Measurements from ENCODE around the gene ALDH1L1.
"Not testable (repeated sequence)": the region's sequence is repeated elsewhere in the genome, so short reads cannot be mapped to it uniquely, and the experiment has no call there.

ALDH1L1 gene

DNA sequence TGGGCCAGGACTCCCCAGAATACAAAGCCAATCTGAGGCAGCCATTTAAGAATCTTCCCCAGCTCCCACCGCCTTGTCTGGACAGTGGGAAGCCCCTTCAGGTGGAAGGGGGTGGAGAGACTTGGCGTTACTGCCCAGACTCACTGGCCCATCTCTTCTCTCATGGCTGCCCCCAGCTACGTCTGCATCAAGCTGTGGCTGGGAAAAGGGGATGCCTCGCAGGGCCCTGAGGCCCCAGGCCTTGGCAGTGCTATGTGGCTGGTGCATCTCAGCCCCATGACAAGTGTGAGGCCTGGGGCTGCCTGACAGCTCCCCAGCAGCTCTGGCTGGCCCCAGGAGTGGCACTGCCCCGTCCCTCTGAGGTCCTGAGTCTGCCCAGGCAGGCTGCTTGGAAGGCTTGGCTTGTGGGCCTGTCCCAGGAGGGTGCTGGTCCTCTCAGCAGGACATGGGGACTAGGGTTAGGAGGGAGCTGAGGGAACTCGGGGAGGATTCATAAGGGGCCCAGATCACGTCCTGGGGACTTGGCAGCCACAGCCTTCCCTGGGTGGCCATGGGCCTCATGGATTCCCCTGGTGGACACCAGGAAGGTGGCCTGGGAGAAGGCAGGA is 76.3 kb downstream of the ALDH1L1 start:
- DNase-seq = no peak

DNA sequence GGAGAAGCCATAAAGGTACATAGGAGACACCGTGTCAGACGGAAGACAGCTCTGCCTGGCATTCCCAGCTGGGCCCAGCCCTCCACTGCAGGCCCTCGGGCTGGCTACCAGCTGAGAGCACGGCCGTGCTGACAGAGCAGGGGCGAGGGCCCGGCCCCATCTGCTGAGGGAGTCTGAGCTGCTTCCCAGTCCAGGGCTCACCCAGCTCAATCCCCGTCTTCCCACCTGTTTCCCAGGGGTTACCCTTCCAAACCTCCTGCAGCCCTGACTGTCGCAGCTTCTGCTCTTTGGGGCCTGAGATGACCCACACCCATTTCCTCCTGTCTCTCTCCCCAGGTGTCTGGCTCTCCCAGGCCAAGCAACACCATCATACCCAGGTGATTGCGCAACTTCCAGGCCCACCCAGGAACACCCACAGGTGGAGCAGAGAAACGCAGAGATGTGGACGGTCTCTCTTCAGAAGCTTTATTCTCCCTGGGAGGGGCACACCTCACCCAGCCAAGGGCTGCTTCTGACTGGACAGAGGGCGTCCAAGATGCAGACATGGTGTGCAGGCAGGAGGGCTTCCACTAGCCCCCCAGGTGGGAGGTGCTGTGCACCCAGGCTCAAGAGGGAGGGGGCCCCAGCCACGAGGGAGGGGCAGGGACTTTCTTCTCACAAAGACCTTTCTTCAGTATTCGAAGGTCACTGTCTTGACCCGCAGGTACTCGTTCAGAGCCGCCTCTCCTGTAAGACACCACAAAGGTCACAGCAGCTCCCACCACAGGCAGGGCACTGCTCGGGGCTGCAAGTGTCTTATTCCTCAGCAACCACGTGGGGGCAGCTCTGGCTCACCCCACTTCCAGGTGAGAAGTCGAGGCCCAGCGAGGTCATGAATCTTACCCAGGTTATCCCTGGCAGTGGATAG is 77.0 kb downstream of the ALDH1L1 start:
- no peak for DNase-seq

DNA sequence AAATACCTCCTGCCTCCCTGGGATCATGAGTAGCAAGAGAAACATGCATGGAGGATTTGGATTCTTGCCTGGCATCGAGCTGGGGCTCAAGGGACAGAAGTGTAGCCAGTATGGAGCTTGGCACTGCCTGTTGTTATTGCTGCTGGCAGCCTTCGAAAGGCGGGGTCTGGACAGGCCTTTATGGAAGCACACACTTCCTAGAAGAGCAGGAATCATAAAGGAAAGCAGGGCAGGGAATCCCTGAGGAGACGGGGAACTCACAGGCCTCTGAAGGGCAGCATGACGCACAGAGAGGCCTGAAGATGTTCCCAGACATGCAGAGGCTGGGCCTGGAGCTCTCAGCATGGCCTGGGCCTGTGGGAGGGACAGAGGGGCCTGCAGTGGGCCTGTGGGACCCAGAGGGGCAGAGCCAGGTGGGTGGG is 77.8 kb downstream of the ALDH1L1 start:
- DNase-seq = no peak

DNA sequence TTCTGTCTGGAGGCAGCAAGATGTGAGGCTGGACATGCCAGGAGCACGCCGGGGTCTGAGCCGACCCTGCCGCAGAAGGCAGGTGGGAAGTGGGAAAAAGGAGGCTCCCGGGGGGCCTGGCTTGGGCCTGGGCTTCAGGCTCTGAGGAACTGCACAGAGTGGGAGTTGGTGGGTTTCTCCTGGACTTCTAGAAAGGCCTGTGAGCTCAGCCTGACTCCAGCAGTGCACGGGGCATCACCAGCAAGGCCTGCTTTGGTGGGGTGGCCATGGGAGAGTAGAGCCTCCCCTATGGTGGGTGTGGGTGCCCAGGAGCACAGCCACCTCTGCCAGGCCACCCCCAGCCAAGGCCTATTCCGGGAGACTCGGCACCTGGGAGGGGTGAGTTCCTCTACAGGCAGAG is 78.4 kb downstream of the ALDH1L1 start:
- no peak for DNase-seq

DNA sequence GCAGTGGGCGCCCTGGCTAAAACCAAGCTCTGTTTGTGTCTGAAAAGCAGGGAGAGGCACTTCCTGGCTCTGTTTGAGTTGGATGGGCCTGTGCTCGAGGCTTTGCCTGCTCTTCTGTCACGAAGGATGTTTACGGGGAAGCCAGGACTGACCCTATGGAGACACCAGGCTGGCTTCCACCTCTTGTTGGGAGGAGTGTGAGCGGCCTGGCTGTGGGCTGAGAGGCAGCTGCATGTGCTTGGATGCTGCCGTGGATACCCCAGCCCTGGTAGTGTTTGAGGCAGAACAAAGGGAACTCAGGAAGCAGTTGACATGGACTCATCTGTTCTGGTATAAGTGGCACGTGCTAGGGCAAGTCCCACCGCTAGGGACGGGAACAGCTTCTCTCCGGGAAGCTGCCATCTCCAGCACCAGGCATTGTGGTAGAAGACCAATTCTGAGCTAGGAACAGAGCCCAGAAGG is 78.8 kb downstream of the ALDH1L1 start:
- DNase-seq = no peak

DNA sequence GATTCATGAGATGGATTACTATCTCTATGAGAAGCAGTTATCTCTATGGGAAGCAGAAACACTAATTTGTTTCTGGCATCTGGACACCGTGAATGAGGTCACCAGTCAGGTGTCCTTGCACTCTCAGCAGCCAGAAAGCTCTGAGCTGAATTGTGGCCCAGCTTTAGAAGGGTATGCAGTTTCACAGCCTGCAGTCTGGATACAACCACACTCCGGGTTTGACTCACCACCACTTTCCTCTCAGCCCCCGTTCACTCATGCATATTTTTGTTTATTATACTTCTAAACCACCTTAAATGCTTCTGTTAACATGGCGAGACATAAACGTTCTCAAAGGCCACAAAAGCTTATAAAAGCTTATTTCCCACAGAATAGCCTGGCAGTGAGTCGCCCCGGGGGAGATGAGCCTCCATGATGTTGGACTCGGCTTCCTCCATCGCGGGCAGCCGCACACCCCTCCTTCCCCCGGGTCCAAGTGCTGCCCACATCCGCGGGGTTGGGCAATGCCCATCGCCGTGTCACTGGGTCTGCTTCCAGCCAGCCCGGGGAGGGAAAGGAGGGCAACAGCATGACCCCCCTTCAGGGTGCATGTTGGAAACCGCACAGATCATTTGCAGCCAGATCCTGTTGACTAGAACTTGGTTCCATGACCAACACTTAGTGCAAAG is 79.6 kb downstream of the ALDH1L1 start:
- no peak for DNase-seq

DNA sequence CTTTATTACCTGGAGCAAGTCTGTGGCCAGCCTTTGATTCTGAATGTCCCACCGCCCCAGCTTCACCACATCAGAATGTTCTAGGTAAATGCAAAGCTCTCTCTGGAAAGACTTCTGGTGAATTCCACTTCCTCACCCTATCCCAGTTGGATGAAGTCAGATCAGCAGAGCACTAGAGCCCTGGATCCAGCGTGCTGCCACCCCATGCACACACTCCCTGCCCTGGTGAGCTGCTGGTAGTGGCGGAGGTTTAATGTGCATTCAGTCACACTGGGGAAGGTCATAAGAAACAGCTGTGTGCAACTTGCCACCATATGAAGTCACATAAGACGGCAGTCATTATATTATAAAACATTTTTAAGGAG is 80.1 kb downstream of the ALDH1L1 start:
- no peak for DNase-seq

DNA sequence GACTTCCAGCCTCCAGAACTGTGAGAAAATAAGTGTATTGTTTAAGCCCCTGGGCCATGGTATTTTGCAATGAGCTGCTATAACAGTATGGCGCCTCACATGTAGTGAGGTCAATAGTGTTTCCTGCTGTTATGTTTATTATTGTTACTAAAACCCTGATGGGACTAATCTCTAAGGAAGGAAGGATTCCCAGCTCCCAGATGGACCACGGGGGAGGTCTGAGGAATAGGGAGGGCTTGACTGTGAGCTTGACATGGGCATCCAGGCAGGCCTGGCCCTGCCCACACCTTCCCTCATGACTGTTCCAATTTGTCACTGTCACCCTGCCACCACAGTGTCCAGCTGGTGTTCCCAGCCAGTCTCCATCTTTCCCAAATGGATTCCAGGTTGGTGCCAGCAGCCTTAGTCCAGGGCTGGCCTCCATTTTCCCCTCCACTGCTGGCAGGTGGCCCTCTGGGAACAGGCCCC is 82.0 kb downstream of the ALDH1L1 start:
- DNase-seq = no peak

DNA sequence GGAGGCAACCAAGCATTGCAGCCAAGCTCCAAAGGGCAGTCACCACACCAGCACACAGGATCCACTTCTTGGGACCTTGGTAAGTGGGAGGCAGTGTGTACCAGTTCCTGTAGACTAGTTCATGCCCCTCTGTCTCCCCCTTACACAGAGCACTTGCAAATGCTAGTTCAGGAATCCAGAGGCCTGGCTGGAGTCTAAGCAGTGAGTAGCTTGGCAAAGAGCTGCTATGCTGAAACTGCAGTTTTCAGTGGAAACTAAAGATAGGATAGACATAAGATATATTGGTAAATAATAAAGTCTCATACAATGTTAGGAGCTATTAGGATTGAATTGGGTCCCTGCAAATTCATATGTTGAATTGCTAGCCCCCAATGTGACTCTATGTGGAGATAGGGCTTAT is 82.6 kb downstream of the ALDH1L1 start:
- no peak for DNase-seq

DNA sequence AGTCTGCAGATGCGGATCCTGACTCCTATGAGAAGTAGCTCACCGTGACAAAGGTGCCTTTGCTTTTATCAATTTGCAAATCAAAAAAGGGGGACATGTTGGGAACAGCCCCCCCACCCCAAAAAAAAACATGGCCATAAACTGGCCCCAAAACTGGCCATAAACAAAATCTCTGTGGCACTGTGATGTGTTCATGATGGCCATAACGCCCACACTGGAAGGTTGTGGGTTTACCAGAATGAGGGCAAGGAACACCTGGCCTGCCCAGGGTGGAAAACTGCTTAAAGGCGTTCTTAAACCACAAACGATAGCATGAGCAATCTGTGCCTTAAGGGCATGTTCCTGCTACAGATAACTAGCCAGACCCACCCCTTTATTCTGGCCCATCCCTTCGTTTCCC is 84.1 kb downstream of the ALDH1L1 start:
- not testable (repeated sequence) for DNase-seq

DNA sequence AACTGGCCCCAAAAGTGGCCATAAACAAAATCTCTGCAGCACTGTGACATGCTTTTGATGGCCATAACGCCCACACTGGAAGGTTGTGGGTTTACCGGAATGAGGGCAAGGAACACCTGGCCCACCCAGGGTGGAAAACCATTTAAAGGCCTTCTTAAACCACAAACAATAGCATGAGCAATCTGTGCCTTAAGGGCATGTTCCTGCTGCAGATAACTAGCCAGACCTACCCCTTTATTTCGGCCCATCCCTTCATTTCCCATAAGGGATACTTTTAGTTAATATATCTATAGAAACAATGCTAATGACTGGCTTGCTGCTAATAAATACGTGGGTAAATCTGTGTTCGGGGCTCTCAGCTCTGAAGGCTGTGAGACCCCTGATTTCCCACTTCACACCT is 88.3 kb downstream of the ALDH1L1 start:
- not testable (repeated sequence) for DNase-seq

DNA sequence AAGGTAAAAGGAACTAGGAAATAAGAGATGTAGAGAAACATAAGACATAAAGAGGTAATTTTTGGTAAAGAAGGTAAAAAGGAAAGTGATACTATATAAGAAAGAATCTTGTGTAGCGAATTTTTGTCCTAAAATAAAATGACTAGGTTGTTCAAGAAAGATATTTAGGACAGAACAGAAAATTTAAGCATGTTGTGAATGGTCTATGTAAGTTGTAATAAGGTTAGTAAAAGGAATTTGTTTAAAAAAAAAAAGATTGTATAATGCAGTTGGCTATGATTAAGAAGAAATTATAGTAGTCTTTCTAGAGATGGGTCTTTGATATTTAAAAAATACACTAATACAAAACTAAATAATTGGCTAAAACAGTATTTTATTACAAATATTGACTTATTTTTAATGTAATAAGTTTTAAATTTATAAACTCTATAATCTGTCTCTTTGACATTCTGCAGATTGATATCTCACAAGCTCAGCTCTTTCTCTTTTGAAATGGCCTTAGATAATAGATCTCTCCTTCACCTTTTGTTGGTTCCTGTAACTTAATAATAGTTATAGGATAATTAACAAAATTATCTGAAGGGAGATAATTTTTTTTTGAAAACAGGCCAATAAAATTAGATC is 92.7 kb downstream of the ALDH1L1 start:
- no peak for DNase-seq

DNA sequence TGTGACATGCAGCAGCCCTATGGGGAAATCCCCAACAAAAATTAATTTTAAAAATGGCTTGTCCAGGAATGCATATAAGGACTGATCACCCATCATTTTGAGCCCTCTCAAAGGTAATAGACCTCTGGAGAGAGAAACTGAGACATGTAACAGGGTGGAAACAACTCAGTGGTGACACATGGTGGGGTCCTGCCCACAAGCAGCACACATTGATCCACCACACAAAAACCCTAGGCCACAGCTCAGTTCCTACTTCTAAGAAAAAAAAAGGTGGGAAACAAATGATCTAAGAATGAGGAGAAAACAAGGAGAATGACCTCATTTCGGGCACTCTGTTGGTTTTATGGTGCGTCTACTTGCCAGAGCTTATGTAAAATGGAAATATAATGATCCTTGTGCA is 94.5 kb downstream of the ALDH1L1 start:
- DNase-seq = no peak

DNA sequence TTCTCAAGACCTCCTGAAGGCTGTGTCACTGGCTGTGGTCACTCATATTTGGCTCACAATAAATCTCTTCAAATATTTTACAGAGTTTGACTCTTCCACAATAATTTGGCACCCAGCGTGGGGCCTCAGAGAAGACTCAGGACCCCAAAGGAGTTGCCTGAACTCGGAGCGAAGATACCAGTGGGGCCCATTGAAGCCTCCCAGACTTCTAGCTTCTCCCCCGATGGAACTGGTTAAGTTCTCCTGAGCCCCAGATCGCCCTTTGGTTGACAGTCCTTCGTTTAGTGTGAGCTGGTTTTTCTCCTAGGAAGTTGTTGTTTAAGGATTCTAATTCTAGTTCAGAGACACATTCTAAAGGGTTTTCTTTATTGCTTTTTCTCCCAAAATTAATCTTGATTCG is 95.1 kb downstream of the ALDH1L1 start:
- no peak for DNase-seq

DNA sequence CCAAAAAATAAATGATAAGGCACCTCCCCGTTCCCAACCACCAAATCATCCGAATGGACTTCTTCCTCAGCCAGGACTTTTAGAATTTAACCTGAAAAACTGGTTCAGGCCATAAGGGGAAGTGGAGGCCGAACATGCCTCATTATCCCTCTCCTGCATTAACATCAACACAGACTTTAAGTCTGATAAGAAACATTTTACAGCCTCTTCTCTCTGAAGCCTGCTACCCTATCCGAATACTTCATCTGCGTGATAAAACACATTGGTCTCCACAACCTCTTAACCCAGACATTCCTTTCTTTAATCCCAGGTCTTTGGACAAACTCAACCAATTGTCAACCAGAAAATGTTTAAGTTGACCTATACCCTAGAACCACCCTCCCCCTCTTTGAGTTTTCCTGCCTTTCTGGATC is 95.6 kb downstream of the ALDH1L1 start:
- no peak for DNase-seq

DNA sequence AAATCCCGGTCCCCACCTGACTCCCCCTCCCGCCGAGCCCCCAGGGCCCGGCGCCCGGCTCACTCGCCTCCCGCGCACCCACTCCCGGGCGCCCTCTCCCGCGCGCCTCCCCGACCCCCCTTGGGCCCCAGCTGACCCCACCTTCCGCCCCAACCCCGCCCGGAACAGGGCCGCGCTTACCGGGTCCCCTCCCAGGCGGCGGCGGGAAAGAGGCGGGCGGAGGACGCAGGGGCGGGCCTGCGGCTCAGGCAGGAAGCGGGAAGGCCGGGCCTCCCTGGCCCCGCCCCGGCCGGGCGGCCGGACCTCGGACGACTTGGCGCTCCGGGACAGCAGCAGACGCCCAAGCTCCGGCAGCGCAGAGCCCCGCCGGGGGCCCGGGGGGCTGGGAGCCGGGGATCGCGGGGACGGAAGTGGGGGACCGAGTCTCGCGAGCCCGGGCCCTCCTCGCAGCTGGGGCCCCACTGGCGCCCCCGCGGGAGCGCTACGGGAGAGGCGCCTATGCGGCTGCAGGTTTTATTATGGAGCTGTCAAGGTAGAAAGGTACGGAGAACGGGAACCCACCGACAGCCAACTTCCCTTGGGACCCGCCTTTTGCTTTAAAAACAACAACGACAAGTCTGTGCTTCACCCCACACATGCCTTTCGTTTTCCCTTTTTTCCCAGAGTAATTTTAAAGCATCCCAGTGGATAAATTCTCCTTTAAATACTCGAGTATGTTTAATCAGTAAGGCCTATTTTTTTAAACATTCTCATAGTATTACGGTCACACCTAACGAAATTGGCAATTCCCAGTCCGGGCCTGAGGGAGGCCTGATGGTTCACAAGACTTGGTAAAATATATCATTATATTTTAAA is 96.2 kb downstream of the ALDH1L1 start, which contains the start of gene SLC41A3:
Gene SLC41A3 (minus strand): TSS at position 212 of the 855 bp plus-strand sequence. CDS start 15,905 bp downstream, outside the sequence.
- DNase-seq = peak; percentile 85

DNA sequence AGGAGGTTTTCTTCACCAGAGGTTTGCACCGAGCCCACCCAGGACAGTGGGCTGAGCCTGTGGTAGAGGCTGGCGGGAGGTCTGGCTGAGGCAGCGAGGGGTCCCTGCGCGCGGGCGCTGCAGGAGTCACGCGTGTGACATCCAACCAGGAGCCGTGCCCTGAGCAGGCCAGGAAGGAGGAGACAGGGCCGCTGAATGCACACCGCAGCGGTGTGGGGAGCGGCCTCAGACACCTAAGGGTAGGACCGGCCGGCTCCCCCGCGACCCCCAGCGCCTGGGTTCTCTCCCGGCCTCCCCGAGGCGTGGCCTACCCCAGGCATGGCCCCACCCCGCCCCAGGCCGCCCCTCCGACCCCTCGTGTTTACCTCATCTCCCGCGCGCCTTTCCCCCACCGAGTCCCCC is 96.9 kb downstream of the ALDH1L1 start:
- DNase-seq = no peak

DNA sequence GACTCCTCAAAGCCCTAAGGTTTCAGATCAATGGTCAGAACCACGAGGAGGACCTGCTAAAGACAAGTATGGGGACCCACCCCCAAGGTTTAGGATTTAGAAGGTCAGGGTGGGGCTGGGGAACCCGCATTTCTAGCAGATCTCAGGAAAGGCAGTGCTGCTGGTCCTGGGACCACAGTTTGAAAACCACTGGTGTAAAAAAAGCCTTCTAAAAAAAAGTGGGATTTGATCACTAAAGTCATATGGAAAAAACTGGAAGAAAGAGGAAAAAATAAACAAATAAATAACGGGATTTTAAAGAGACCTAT is 97.3 kb downstream of the ALDH1L1 start:
- DNase-seq = no peak

DNA sequence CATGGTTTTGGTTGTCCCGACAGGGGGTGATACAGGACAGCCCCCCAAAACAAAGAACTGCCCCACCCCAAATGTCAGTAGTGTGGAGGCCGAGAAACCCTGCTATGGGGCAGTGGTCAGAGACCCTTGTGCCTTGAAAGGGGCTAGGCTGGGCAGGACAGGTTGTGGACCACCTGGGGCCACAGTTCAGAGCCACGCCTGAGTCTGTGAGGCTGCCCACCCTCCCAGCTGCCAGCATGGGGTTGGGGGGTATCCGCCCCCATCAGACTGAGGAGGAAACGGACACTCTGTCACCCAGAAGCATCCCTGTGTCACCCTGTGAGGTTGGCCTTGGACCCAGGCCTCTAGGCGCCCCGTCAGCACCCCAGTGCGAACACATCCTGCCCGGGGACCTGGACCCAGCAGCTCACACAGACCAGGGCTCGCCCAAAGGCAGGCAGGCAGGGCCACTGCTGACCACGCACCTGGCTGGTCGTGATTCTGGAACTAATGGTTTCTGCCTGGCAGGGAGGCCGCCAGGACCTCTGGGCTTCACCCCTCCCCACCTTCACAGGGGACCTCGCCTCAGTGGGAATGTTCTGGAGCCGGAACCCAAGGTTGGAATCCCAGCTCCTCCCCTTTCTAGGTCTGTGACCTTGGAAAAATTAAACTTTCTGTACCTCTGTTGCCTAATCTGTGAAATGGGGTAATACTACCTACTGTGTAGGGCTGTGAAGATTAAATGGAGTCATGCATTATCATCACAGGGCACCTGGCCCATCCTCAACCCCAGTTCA is 97.8 kb downstream of the ALDH1L1 start:
- no peak for DNase-seq

DNA sequence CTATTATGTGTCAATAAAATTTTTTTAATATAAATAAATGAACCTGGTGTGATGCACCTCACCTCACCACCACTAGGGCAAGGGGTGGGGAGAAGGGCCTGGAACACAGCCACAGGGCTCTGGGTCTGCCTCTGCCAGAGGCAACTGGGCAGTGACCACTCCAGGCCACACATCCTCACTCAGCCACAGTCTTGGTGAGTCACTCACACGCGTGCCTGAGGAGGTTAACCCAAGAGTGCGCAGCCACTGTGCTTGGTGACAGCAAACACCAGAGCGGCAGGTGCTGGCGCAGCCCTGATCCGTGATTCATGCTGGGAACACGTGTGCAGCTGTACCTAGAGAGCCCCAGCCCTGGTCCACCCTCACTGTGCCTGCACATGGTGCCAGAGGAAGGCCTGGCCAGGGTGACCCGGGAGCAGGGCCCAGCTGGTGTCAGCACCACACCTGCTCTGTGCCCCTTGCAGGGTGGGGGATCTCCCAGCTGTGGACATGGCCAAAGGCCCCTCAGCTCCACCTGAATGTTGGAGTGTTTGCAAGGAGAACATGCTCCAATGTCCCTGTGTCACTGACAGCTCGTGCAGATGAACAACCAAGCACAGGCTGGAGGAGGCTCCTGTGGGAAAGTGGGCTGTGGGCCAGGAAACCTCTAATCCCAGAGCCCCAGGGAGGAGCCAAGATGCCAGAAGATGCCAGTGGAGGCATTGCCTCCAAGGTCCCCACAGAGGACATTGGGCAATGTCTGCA is 98.6 kb downstream of the ALDH1L1 start:
- no peak for DNase-seq

DNA sequence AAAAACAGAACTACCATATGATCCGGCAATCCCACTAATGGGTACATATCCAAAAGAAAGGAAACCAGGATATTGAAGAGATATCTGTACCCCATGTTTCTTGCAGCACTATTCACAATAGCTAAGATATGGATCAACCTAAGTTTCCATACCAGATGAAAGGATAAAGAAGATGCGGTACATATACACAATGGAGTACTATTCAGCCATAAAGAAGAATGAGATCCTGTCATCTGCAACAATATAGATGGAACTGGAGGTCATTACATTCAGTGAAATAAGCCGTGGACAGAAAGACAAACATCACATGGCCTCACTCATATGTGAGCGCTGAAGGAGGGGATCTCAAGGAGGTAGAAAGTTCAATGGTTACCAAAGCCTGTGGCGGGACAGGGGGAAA is 99.4 kb downstream of the ALDH1L1 start:
- no peak for DNase-seq
